ENCODE measurements around the gene CAMSAP3. TPM values are rescaled to one million over a fixed set of nuclear protein-coding genes. Genes with fewer than 3 reads are reported as not detected.

CAMSAP3 gene
- total RNA-seq, 1 experiment from 2014 or later: 28.4 TPM

GRCh38 chr19:7589822-7590221 is 5.8 kb upstream of the CAMSAP3 start:
- H3K4me2 ChIP-seq (ENCODE audit: insufficient read depth, insufficient read length, low read length): no peak overlapping the region
- no peak overlapping the region for H3T11ph ChIP-seq (ENCODE audit: low read length)
- Mint-ChIP-seq H3K9me3 (no peaks in the 10 kb centered on the region), H3K27me3 (ENCODE audit: low read depth) (peaks cover 38% of the 10 kb centered on the region), H3K27ac (no peak overlapping the region), H3K36me3 (ENCODE audit: insufficient read depth in 1 of 3, low read depth in 3 of 3) (no peaks in the 10 kb centered on the region), H3K4me1 (peaks cover 0 to 3% of the 10 kb centered on the region in 2 experiments; a peak in 1 of 4 replicates), H3K4me3 (no peak overlapping the region)
- H2BK12ac ChIP-seq (ENCODE audit: insufficient read length, low read depth, low read length): no peak overlapping the region
- H3K14ac ChIP-seq (ENCODE audit: insufficient read depth, low read length): no peak overlapping the region
- H3K79me2 ChIP-seq (ENCODE audit: insufficient read depth, low read length): no peaks in the 10 kb centered on the region
- no peaks in the 10 kb centered on the region for H4K20me1 ChIP-seq (ENCODE audit: control insufficient read depth, insufficient read depth, insufficient read length)
- H4K8ac ChIP-seq (replicated peaks; ENCODE audit: insufficient read length, low read depth, low read length): no peak overlapping the region
- H2BK120ac ChIP-seq (ENCODE audit: low read depth, low read length, poor library complexity, severe bottlenecking): no peak overlapping the region
- H3K23ac ChIP-seq (ENCODE audit: insufficient read length, low read depth, low read length): no peak overlapping the region
- H3K9me3 ChIP-seq (ENCODE audit: control insufficient read depth, low read depth, low read length): no peaks in the 10 kb centered on the region
- H2BK20ac ChIP-seq (ENCODE audit: low read depth, low read length, poor library complexity, severe bottlenecking): no peak overlapping the region
- DNase-seq: no peak
- no peak overlapping the region for H2BK15ac ChIP-seq (ENCODE audit: low read depth, low read length)
- no CpG with 5 or more reads among the region's 7 CpGs for WGBS (ENCODE audit: extremely low coverage, insufficient read length, low lambda C conversion rate)
- no peaks in the 10 kb centered on the region for H3K79me1 ChIP-seq (ENCODE audit: insufficient read depth, low read depth, low read length, poor library complexity, severe bottlenecking)
- no peak overlapping the region for H3K27ac ChIP-seq (ENCODE audit: insufficient read length, low read depth, low read length)
- H3K4ac ChIP-seq (ENCODE audit: low read depth, low read length): no peak overlapping the region
- no peak overlapping the region for H4K5ac ChIP-seq (ENCODE audit: insufficient read length, low read depth, low read length)
- H3K4me1 ChIP-seq (ENCODE audit: insufficient read depth, low read length): no peaks in the 10 kb centered on the region
- H3K18ac ChIP-seq (ENCODE audit: insufficient read length, low read depth, low read length): no peak overlapping the region
- H3K56ac ChIP-seq (ENCODE audit: insufficient read length, low read depth, low read length): no peak overlapping the region
- no peak overlapping the region for H2AK5ac ChIP-seq (ENCODE audit: insufficient read length, low read length)
- no peak overlapping the region for H2BK5ac ChIP-seq (ENCODE audit: insufficient read length, low read length)
- no peak for TF ChIP-seq CTCF (conservative IDR thresholded peaks at IDR 0.05)
- no peak overlapping the region for H3K9ac ChIP-seq (ENCODE audit: extremely low read depth, insufficient read length, low read length)
- no peak overlapping the region for H2AFZ ChIP-seq (ENCODE audit: low read length)
- H4K91ac ChIP-seq (ENCODE audit: insufficient read length, low read depth, low read length): no peak overlapping the region
- H3K27me3 ChIP-seq (ENCODE audit: insufficient read depth, low read length): no peaks in the 10 kb centered on the region
- H3K23me2 ChIP-seq (ENCODE audit: insufficient read length, low read depth, low read length, poor library complexity, severe bottlenecking): no peaks in the 10 kb centered on the region

Measured in H9 (cell line).